Thoracic aorta (tissue), 2 donors: ENCODE data around the gene ST3GAL5. TPM values are rescaled to one million over a fixed set of nuclear protein-coding genes. Genes with fewer than 3 reads are reported as not detected.

Experiments used
- ATAC-seq: fragments of 150-250 bp; one replicate; pipeline ENCODE4 v1.8.0; 2017; ENCODE audit warnings: low read depth; ENCODE audit not compliant: insufficient number of reproducible peaks, low FRiP score
- DNase-seq: peaks from one replicate; pipeline ENCODE4 v3.0.0-alpha.2; 2020; ENCODE audit warnings: low spot score
- H3K27ac ChIP-seq, 2 donors: fragments of 200-600 bp; sonication (generic); 1 replicate in 1 of 2; 2 replicates in 1 of 2; pipeline ENCODE4 v1.5.1; 2016; ENCODE audit warnings: mild to moderate bottlenecking in 2 of 2, moderate library complexity in 2 of 2
- H3K27me3 ChIP-seq: fragments of 200-600 bp; sonication (generic); replicated peaks from 2 replicates; pipeline ENCODE4 v1.6.0; 2016; ENCODE audit warnings: mild to moderate bottlenecking; ENCODE audit not compliant: insufficient read depth
- H3K36me3 ChIP-seq: fragments of 200-600 bp; sonication (generic); one replicate; pipeline ENCODE4 v1.5.1; 2016
- H3K4me1 ChIP-seq, 2 donors: fragments of 200-600 bp; sonication (generic); 1 replicate in 1 of 2; 2 replicates in 1 of 2; pipeline versions ENCODE4 v1.5.1 to v1.6.0; 2016; ENCODE audit warnings: low read depth in 2 of 2, mild to moderate bottlenecking in 1 of 2; ENCODE audit not compliant: control insufficient read depth in 1 of 2
- H3K4me3 ChIP-seq: fragments of 200-600 bp; sonication (generic); 2 replicates; pipeline ENCODE4 v1.5.1; 2016; ENCODE audit warnings: mild to moderate bottlenecking
- H3K9me3 ChIP-seq: fragments of 200-600 bp; sonication (generic); 2 replicates; pipeline ENCODE4 v1.5.1; 2016
- CTCF ChIP-seq: fragments of 200-600 bp; sonication (generic); IDR thresholded peaks from one replicate; pipeline ENCODE4 v1.5.1; 2019; ENCODE audit warnings: antibody characterized with exemption
- total RNA-seq, 2 donors: library from RNA; depleted of rRNA; stranded (reverse); fragments of >200 nt; gene quantifications; one replicate each; pipeline versions ENCODE4 v1.1.0 to v1.2.3, GENCODE V29; 2016

Gene ST3GAL5
- total RNA-seq, 2 donors from 2014 or later: 11.9 to 32.7 TPM

- Histone ChIP-seq H3K27me3 (no peaks in the 10 kb centered on the region), H3K27ac (no peak overlapping the region), H3K4me3 (no peak overlapping the region), H3K9me3 (no peaks in the 10 kb centered on the region), H3K36me3 (no peaks in the 10 kb centered on the region), H3K4me1 (peaks cover 7 to 14% of the 10 kb centered on the region in 2 donors)
- no peak for ATAC-seq
- TF ChIP-seq CTCF: no peak
- no peak for DNase-seq
Observed at GRCh38 chr2:85903849-85904248, 15.1 kb upstream of the ST3GAL5 start.

- no peak for TF ChIP-seq CTCF
- H3K4me1 ChIP-seq: peaks cover 7 to 14% of the 10 kb centered on the region in 2 donors
- no peaks in the 10 kb centered on the region for H3K9me3 ChIP-seq
- no peak overlapping the region for H3K4me3 ChIP-seq
- no peaks in the 10 kb centered on the region for H3K27me3 ChIP-seq
- no peaks in the 10 kb centered on the region for H3K36me3 ChIP-seq
- H3K27ac ChIP-seq: no peak overlapping the region
- DNase-seq (no peak), ATAC-seq (no peak)
Observed at GRCh38 chr2:85902496-85902895, 13.7 kb upstream of the ST3GAL5 start.

- peaks cover 7 to 14% of the 10 kb centered on the region in 2 donors for H3K4me1 ChIP-seq
- H3K36me3 ChIP-seq: no peaks in the 10 kb centered on the region
- no peak overlapping the region for H3K27ac ChIP-seq
- DNase-seq (no peak), ATAC-seq (no peak)
- no peaks in the 10 kb centered on the region for H3K9me3 ChIP-seq
- no peak overlapping the region for H3K4me3 ChIP-seq
- TF ChIP-seq CTCF: no peak
- no peaks in the 10 kb centered on the region for H3K27me3 ChIP-seq
Observed at GRCh38 chr2:85901155-85901554, 12.4 kb upstream of the ST3GAL5 start.

GRCh38 chr2:85900366-85900765, 11.6 kb upstream of the ST3GAL5 start:
- H3K9me3 ChIP-seq: no peaks in the 10 kb centered on the region
- TF ChIP-seq CTCF: no peak
- no peak for ATAC-seq

GRCh38 chr2:85899849-85900248, 11.1 kb upstream of the ST3GAL5 start:
- Histone ChIP-seq H3K4me3 (no peak overlapping the region), H3K27ac (no peak overlapping the region), H3K4me1 (peaks cover 1 to 3% of the 10 kb centered on the region in 2 donors), H3K36me3 (no peaks in the 10 kb centered on the region), H3K9me3 (no peaks in the 10 kb centered on the region), H3K27me3 (no peaks in the 10 kb centered on the region)
- no peak for TF ChIP-seq CTCF
- ATAC-seq: no peak
- no peak for DNase-seq

More at GRCh38 chr2:85900366-85900765, 11.6 kb upstream of the ST3GAL5 start:
- H3K27ac ChIP-seq: no peak overlapping the region
- peaks cover 6 to 8% of the 10 kb centered on the region in 2 donors for H3K4me1 ChIP-seq
- H3K27me3 ChIP-seq: no peaks in the 10 kb centered on the region
- no peak overlapping the region for H3K4me3 ChIP-seq
- no peak for DNase-seq
- no peaks in the 10 kb centered on the region for H3K36me3 ChIP-seq
